T-helper 22 cell (primary cell): ENCODE data around the gene GDI2.
"Not testable (repeated sequence)": the region's sequence is repeated elsewhere in the genome, so short reads cannot be mapped to it uniquely, and the experiment has no call there.

Experiments
- DNase-seq: peaks from one replicate; pipeline ENCODE4 v3.0.0-alpha.2; 2020; ENCODE audit warnings: low read depth

The GDI2 gene

GRCh38 chr10:5782174-5782573 lies 31.1 kb downstream of the GDI2 start:
- no peak for DNase-seq

DNA sequence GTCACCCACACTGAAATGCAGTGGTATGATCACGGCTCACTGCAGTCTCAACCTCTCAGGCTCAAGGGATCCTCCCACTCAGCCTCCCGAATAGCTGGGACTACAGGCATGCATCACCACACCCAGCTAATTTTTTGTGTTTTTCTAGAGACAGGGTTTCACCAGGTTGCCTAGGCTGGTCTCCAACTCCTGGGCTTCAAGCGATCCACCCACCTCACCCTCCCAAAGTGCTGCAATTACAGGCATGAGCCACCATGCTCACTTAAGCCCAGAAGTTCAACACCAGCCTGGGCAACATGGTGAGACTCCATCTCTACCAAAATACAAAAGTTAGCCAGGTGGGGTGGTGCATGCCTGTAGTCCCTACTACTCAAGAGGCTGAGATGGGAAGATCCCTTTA lies 33.5 kb downstream of the GDI2 start:
- no peak for DNase-seq

- not testable (repeated sequence) for DNase-seq
These were observed 35.5 kb downstream of the GDI2 start for GRCh38 chr10:5777758-5778157.

- DNase-seq, result no peak
These were observed 36.4 kb downstream of the GDI2 start for GRCh38 chr10:5776881-5777197.

- no peak for DNase-seq
These were observed 36.9 kb downstream of the GDI2 start for GRCh38 chr10:5776136-5776880.

DNA sequence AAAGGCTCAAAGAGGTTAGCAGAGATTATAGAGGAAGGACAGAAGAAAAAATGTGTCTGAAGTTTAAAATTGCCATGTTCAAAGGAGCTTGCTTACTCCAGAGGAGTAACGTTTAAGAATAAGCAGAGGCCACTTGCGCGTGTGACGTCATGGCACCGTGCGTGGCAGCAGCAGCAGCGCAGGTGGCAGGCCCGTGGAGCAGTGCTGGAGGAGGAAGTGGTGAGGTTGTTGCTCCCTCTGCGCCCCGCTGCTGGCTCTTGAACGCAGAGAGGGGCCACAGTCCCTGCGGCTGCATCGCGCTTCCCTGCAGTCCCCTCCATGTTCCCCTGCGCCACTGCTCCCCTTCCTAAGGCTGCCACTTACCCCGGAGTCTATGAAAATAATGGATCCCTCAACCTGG lies 37.5 kb downstream of the GDI2 start:
- peak; percentile 72 for DNase-seq

- DNase-seq, result no peak
These were observed 38.1 kb downstream of the GDI2 start for GRCh38 chr10:5774987-5775620.

DNA sequence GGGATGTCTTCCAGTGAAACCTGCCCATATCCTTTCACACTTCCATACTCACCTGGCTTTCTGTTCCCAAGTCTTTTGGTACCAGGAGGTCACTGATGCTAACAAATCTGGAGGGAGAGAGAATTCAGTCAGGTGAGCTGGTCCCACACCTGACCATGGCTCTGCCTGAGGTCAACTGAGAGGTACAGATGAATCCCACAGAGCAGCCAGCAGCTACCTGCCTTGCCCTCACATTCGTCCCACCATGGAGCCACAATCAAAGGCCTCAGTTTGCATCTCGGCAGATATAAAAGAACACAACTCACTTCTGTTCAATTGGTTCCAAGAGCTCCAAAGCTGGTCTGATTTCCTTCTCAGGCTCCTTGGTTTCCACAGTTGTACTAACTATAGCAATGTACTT lies 47.0 kb downstream of the GDI2 start:
- DNase-seq, result no peak

- DNase-seq, result no peak
These were observed 47.6 kb downstream of the GDI2 start for GRCh38 chr10:5765617-5766016.

- DNase-seq, result no peak
These were observed 48.6 kb downstream of the GDI2 start for GRCh38 chr10:5764422-5765297.

- no peak for DNase-seq
These were observed 50.7 kb downstream of the GDI2 start for GRCh38 chr10:5762531-5762930.

GRCh38 chr10:5761220-5761619 lies 52.0 kb downstream of the GDI2 start:
- DNase-seq, result no peak

DNA sequence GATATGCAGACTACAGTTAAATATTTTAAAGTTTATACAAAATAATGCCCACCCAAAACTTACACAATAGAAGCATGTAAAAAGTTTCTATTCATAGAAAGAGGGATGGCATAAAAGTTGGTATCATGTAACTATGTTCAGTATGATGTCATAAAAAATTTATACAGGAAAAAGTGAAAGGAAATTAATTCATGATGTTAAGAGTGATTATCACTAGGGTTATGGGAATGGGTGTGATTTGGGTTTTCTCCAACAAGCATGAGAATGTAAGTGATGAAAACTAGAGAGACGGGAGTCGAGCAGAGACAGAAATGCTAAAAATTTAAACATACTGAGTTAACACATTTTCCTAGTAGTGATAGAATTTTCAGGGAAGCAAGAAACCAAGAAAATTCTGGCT lies 52.7 kb downstream of the GDI2 start:
- no peak for DNase-seq

DNA sequence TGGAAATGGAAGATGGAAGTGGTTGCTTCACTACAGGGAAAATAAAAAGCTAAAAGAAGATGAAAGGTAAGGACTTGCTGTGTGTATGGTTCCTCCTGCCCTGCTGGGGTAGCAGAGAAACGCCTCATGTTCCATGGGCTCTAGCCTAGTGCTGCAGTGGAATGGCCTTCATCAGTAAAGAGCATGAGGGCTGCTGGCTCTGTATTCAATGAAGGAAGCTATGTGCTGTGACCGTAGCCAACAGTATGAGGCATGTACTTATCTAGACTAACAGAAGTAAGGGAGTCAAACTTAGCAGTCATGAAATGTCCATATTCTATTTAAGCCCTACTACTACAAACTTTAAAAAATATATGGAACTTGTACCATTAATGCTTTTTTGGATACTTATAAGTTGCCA lies 54.3 kb downstream of the GDI2 start:
- DNase-seq, result no peak

DNA sequence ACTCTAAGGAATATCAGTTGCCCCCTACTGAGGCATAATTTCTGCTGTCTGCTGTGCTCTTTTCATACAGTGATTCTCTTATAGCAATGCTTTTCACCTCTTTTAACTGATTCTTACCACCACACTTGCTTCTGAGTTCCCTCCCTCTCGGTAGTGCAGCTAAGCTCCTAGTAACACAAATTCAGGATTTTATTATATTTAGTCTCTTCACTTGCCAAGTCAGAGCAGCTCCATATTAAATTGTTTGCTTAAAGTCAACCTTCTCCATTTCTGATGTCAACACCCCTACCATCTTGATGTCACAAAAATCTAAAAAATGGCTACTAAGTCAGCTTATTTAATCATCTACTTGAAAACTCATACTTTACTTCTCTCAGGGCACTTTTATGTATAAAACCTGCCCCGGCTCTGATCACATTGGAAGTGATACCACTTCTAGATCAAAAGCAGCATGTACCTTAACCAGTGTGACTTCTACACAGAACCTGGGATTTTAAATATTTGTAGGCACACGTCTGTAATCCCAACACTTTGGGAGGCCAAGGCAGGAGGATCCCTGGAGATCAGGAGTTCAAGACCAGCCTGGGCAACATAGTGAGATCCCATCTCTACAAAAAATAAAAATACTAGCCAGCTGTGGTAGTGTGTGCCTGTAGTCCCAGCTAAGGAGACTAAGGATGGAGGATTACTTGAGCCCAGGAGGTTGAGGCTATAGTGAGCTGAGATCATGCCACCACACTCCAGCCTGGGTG lies 55.3 kb downstream of the GDI2 start:
- DNase-seq, result no peak

DNA sequence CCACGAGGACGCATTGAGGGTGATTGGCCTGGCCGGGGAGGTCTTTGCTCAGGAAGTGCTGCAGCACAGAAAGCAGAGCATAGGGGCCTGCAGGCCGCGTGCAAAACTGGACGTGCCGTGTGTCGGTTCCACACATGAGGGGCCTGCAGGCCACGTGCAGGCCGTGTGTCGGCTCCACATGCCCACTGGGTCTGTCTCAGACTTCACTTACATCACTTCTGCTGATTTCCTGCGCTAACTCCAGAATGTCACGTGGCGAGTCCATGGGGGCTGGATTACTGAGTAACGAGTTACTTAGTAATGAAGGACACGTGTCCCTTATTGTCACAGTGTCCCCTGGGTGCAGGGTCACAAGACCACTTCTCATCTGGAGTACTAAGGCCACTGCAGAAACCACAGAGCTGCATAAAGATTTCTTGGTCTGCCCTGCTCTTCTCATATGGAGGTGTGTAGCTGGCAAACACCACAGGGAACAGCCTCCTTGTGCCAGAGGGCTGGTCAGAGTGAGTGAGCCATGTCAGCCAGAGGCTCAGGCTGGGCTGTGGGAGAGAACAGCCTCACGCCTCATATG lies 60.8 kb downstream of the GDI2 start:
- no peak for DNase-seq

DNA sequence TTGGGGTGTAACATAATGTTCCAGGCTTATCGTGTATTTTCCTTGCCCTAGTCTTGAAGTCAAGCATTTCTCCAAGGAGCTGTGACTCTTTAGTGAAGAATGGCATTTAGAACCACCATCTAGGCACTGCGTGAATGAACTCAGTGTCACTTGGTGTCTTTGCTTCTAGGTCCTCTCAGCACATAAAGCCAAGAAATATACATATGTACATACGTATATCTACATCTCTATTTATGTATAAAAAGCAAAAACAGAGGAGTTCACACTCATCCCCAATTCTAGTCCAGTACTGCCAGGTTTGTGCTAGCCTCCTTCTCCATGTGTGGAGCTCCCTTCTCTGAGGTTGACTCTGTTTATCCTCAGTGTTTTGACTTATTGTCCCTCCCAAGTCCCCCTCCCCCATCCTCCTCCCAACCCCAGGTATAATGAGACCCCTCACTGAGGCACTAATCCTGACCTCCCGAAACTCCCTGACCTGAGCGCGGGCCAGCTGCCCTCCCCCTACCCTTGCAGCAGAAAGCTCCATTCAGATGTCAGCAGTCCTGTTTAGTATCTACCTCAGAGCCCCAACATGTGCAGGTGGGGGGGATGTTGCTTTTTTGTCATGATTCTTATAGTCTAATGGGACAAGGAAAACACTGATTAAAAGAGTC lies 61.5 kb downstream of the GDI2 start:
- no peak for DNase-seq

DNA sequence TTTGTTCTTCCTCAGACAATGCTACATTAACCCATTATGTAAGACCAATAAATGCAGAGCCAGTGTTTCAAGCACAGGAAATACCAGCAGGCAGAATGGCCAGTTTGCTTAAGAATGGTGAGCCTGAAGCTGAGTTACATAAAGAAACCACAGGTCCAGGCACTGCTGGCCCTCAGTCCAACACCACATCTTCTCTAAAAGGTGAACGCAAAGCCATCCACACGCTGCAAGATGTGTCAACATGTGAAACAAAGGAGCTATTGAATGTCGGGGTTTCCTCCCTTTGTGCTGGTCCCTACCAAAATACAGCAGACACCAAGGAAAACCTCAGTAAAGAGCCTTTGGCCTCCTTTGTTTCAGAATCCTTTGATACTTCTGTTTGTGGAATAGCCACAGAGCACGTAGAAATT lies 64.8 kb downstream of the GDI2 start:
- no peak for DNase-seq

GRCh38 chr10:5746197-5746596 lies 67.0 kb downstream of the GDI2 start:
- no peak for DNase-seq

DNA sequence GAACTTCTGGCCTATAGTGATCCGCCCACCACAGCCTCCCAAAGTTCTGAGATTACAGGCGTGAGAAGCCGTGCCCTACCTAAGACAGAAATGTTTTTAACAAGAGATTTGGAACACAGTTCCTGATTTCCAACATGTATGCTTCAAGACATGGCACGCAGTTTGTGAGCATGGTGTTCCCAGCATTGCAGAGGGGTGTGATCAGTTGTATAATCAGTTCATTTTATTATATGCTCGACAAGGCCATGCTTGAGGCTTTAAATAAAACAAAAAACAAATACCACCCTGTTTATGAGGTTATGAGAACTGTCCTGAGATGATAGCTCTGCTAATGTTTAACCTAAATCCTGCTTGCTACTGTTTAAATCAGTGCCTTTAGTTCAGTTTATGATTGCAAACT lies 68.4 kb downstream of the GDI2 start:
- no peak for DNase-seq

- no peak for DNase-seq
These were observed 69.5 kb downstream of the GDI2 start for GRCh38 chr10:5743736-5744135.

DNA sequence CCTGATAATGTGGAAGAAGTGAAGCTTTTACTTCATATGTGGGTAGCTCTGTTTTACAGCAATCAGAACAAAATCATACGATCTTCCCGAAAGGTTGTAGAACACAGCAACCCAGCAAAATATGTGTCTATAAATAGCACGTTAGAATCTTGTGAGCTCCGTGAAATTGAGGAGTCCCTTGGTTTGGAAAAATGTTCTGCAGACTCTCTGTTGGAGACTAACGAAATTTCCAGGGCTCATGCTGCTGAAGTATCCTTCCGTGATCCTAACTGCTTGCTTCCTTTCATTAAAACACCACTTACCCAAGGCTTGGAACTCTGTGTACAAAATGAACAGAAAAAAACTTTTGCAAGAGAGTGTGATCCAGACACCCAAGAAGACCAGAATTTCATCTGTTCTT lies 71.1 kb downstream of the GDI2 start:
- no peak for DNase-seq
